K562 (cell line): ENCODE measurements around the gene CENPO. TPM values are rescaled to one million over a fixed set of nuclear protein-coding genes. Genes with fewer than 3 reads are reported as not detected.

Experiments
- ATAC-seq: fragments of 200-7000 bp; cut with Tn5 transposase; 3 replicates; pipeline ENCODE4 v1.9.1; 2020; ENCODE audit warnings: moderate library complexity
- BruUV-seq: library from RNA; stranded (reverse); fragments of 400-500 nt; replicated peaks from 2 replicates; lab custom pipeline; 2021; lab: Mats Ljungman, UMichigan
- CTCF ChIA-PET: fragments of 300-600 bp; formaldehyde crosslinking; extraction: SDS; loops from one replicate; lab custom pipeline; 2021; ENCODE audit warnings: low intra/inter-chr PET ratio; lab: Yijun Ruan, JAX
- POLR2A ChIA-PET: fragments of 300-600, 350-650 bp; sonication (Branson Sonifier 250); formaldehyde crosslinking; extraction: SDS; loops from one replicate; lab custom pipeline; 2021; ENCODE audit warnings: antibody characterized with exemption, inconsistent platforms; lab: Yijun Ruan, JAX
- DNase-seq, 4 experiments: peaks; one replicate each; pipeline versions ENCODE4 v3.0.0 to v3.0.0-alpha.2; 2011 to 2018; ENCODE audit warnings: low spot score in 3 of 4, mixed read lengths in 3 of 4; ENCODE audit errors: extremely low read depth in 1 of 4
- FAIRE-seq: peaks from 2 replicates; lab custom pipeline; 2011; peaks lifted over from hg19 to GRCh38; lab: Jason Lieb, UNC
- H2AFZ ChIP-seq: 2 replicates; pipeline ENCODE4 v1.6.0; 2011; ENCODE audit warnings: low read depth, low read length, control low read depth, inconsistent platforms
- H3K27ac ChIP-seq: fragments of 200-600 bp; 3 replicates; pipeline ENCODE4 v1.8.0; 2011; ENCODE audit warnings: low read depth, mild to moderate bottlenecking, control low read depth, inconsistent platforms, low read length, moderate library complexity, mixed read lengths; ENCODE audit errors: extremely low read depth
- H3K27me3 ChIP-seq, 2 experiments: fragments of 300-600 bp in 1 of 2; 2 replicates in 1 of 2; 3 replicates in 1 of 2; pipeline versions ENCODE4 v1.6.0 to v1.8.0; 2011; ENCODE audit warnings: inconsistent platforms in 2 of 2, low read length in 2 of 2, mild to moderate bottlenecking in 1 of 2, mixed read lengths in 1 of 2, moderate library complexity in 1 of 2; ENCODE audit not compliant: control insufficient read depth in 2 of 2, insufficient read depth in 2 of 2
- H3K36me3 ChIP-seq: fragments of 300-600 bp; 3 replicates; pipeline ENCODE4 v1.8.0; 2011; ENCODE audit warnings: mild to moderate bottlenecking, low read length, inconsistent platforms; ENCODE audit not compliant: control insufficient read depth, insufficient read depth
- H3K4me1 ChIP-seq, 2 experiments: fragments of 200-600 bp in 1 of 2; replicated peaks in 1 of 2; 2 replicates in 1 of 2; 3 replicates in 1 of 2; pipeline versions ENCODE4 v1.5.1 to v1.8.0; 2011; ENCODE audit warnings: inconsistent platforms in 2 of 2, low read length in 2 of 2, mild to moderate bottlenecking in 1 of 2, mixed read lengths in 1 of 2, moderate library complexity in 1 of 2; ENCODE audit not compliant: control insufficient read depth in 2 of 2, insufficient read depth in 2 of 2
- H3K4me2 ChIP-seq: 2 replicates; pipeline ENCODE4 v1.6.1; 2011; ENCODE audit warnings: low read length, control low read depth, inconsistent platforms, mixed read lengths; ENCODE audit not compliant: insufficient read depth
- H3K4me3 ChIP-seq: fragments of 200-600 bp; sonication (generic), shearing (Covaris generic); 2 replicates; pipeline ENCODE4 v1.5.1; 2016; ENCODE audit warnings: control low read depth, inconsistent platforms
- H3K79me2 ChIP-seq: fragments of 200-600 bp; 3 replicates; pipeline ENCODE4 v1.8.0; 2011; ENCODE audit warnings: low read length, inconsistent platforms; ENCODE audit not compliant: control insufficient read depth, insufficient read depth
- H3K9ac ChIP-seq, 2 experiments: 2 replicates each; pipeline versions ENCODE4 v1.6.0 to v1.6.1; 2011; ENCODE audit warnings: low read depth in 2 of 2, low read length in 2 of 2, control low read depth in 1 of 2, inconsistent platforms in 1 of 2, mild to moderate bottlenecking in 1 of 2, mixed read lengths in 1 of 2; ENCODE audit not compliant: insufficient read depth in 1 of 2
- H3K9me1 ChIP-seq: one replicate; pipeline ENCODE4 v1.6.0; 2011; ENCODE audit warnings: inconsistent platforms, mild to moderate bottlenecking, low read length, moderate library complexity; ENCODE audit not compliant: control insufficient read depth, insufficient read depth
- H3K9me3 ChIP-seq: replicated peaks from 2 replicates; pipeline ENCODE4 v1.5.1; 2011; ENCODE audit warnings: low read depth, low read length, inconsistent platforms; ENCODE audit not compliant: control insufficient read depth, insufficient read depth
- H4K20me1 ChIP-seq: replicated peaks from 2 replicates; pipeline ENCODE4 v1.6.1; 2011; ENCODE audit warnings: low read length, inconsistent platforms, mixed read lengths; ENCODE audit not compliant: control insufficient read depth, insufficient read depth
- DACH1 ChIP-seq: fragments of 450-650 bp; IDR thresholded peaks from 2 replicates; pipeline ENCODE4 v1.6.1; 2018; ENCODE audit not compliant: partially characterized antibody
- ETV5 ChIP-seq: sonication (generic); formaldehyde crosslinking; IDR thresholded peaks from 2 replicates; pipeline ENCODE4 v1.4.0; 2020; ENCODE audit warnings: low read depth, mild to moderate bottlenecking, missing genetic modification reagents
- ILF3 ChIP-seq: fragments of 450-650 bp; IDR thresholded peaks from 2 replicates; pipeline ENCODE4 v1.6.1; 2018; ENCODE audit warnings: antibody characterized with exemption, mild to moderate bottlenecking, moderate library complexity, borderline replicate concordance
- PHB ChIP-seq: fragments of 250-450 bp; sonication (Bioruptor Pico); IDR thresholded peaks from 2 replicates; pipeline ENCODE4 v1.5.0; 2021
- POLR2H ChIP-seq: IDR thresholded peaks from 2 replicates; pipeline ENCODE4 v1.6.1; 2016; ENCODE audit warnings: missing genetic modification characterization, low read depth, mild to moderate bottlenecking, control low read depth, missing compliant biosample characterization, moderate library complexity
- SMAD1 ChIP-seq: fragments of 150-350 bp; IDR thresholded peaks from 2 replicates; pipeline ENCODE4 v1.6.1; 2014; ENCODE audit warnings: low read length, low read depth; ENCODE audit not compliant: partially characterized antibody
- ZNF518B ChIP-seq: fragments of 250-450 bp; sonication (Bioruptor Pico); IDR thresholded peaks from 2 replicates; pipeline ENCODE4 v1.5.0; 2021; ENCODE audit warnings: mild to moderate bottlenecking, moderate library complexity
- ZNF75A ChIP-seq: fragments of 450-650 bp; formaldehyde crosslinking; IDR thresholded peaks from 2 replicates; pipeline ENCODE4 v1.4.0; 2020; ENCODE audit warnings: mild to moderate bottlenecking
- WGBS: fragments of 100-300 bp; shearing (Covaris generic); methylation state at CpG from one replicate; pipeline ENCODE4 v1.1.6; 2016; ENCODE audit warnings: low coverage, mixed read lengths; ENCODE audit not compliant: insufficient coverage; ENCODE audit errors: missing lambda C conversion rate; 5-methylcytosine and 5-hydroxymethylcytosine counted together
- in situ Hi-C: fragments of 300-500 bp; cut with MboI; formaldehyde crosslinking; loops from 4 replicates; pipeline ENCODE4 v1.15.0; 2018; ENCODE audit warnings: inconsistent platforms, mixed read lengths
- intact Hi-C: fragments of 100-400 bp; cut with micrococcal nuclease; formaldehyde crosslinking; loops from 2 replicates; pipeline ENCODE4 v1.14.2; 2022
- polyA plus RNA-seq, 8 experiments: library from polyadenylated mRNA; depleted of rRNA in 4 of 8; stranded (reverse) in 5 of 8; unstranded in 3 of 8; fragments of >200 nt; fragmentation: Nextera tagmentation in 2 of 8; fragmentation: Illumina TruSeq in 1 of 8; extraction: Ambion mirVana in 2 of 8; extraction: Trizol in 1 of 8; gene quantifications; 2 replicates each; pipeline versions ENCODE4 v1.2.1 to v1.2.3, GENCODE V29; 2011 to 2014; ENCODE audit warnings: inconsistent platforms in 1 of 8, missing spikeins in 1 of 8
- total RNA-seq, 7 experiments: library from RNA; depleted of rRNA in 6 of 7; stranded (reverse); fragments of >200 nt in 6 of 7; fragmentation: Illumina TruSeq in 2 of 7; extraction: Trizol in 2 of 7; gene quantifications; 2 replicates each; pipeline versions ENCODE4 v1.2.1 to v1.2.3, GENCODE V29; 2011 to 2021; ENCODE audit warnings: low replicate concordance in 1 of 7
- TF ChIP-seq, protein P1 (sequence below): fragments of 450-650 bp; conservative IDR thresholded peaks from 2 replicates; pipeline ENCODE4 v1.6.1; 2016; ENCODE audit warnings: missing genetic modification characterization, low read depth, mild to moderate bottlenecking, control low read depth, missing compliant biosample characterization

The CENPO gene
- total and polyA plus RNA-seq, 9 of the 15 experiments (the other 6 are each of a cell fraction or from before 2014, with no cell fraction given), result 30.6 to 59.4 (median 38.9) TPM

DNA sequence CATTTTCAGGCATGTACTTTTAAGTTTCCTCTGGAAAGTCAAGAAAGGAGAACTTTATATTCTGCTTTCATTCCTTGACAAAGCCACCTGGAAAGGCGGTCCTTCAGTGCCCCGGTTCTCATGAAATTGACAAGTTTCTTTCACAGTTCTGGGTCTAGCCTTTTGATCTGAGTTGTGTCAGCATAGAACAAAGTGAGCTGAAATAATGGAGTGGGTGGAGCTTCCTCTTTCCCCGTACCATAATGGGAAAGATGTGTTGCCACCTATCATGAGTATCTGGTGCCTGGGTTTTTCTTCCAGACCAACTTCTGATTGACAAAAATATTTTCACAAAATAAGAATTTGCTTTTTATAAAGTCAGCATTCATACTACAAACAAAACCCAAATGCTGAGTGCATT is 49.3 kb upstream of the CENPO start:
- Histone ChIP-seq H3K27ac (no peak overlapping the region), H3K4me1 (no peaks in the 10 kb centered on the region), H3K9ac (no peak overlapping the region), H3K79me2 (no peaks in the 10 kb centered on the region), H2AFZ (no peak overlapping the region), H3K36me3 (peaks cover 25% of the 10 kb centered on the region), H4K20me1 (no peaks in the 10 kb centered on the region), H3K9me3 (no peaks in the 10 kb centered on the region), H3K4me2 (no peak overlapping the region), H3K27me3 (no peaks in the 10 kb centered on the region), H3K4me3 (no peak overlapping the region), H3K9me1 (no peaks in the 10 kb centered on the region)
- TF ChIP-seq ETV5 (CRISPR knock-in tag) (no peak), SMAD1 (no peak), PHB (no peak), POLR2H (tag) (no peak), DACH1 (no peak), ZNF75A (CRISPR knock-in tag) (no peak), ZNF518B (no peak), ILF3 (no peak)
- TF ChIP-seq, protein P1, sequence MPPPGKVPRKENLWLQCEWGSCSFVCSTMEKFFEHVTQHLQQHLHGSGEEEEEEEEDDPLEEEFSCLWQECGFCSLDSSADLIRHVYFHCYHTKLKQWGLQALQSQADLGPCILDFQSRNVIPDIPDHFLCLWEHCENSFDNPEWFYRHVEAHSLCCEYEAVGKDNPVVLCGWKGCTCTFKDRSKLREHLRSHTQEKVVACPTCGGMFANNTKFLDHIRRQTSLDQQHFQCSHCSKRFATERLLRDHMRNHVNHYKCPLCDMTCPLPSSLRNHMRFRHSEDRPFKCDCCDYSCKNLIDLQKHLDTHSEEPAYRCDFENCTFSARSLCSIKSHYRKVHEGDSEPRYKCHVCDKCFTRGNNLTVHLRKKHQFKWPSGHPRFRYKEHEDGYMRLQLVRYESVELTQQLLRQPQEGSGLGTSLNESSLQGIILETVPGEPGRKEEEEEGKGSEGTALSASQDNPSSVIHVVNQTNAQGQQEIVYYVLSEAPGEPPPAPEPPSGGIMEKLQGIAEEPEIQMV (tag), result no peak
- intact Hi-C loops (no loop called here), in situ Hi-C loops (no loop called here)
- CTCF ChIA-PET, result no interaction called here
- POLR2A ChIA-PET, result interaction anchor here (0.7 kb wide), 1 partner anchor 9 kb away, joined by 3 read pairs; no protein-coding TSS in a partner anchor
- BruUV-seq, result no TSS peak
- ATAC-seq, result no peak
- WGBS, result 81% methylated on average over 3 of the region's 3 CpGs
- no peak for DNase-seq
- no peak for FAIRE-seq
